ENCODE data around the gene ATXN7L1.
"Not testable (repeated sequence)": the region's sequence is repeated elsewhere in the genome, so short reads cannot be mapped to it uniquely, and the experiment has no call there.

Gene ATXN7L1

GRCh38 chr7:105613611-105614330 lies 262.6 kb downstream of the ATXN7L1 start:
- H3K36me3 ChIP-seq (ENCODE audit: insufficient read depth, low read length) = no peaks in the 10 kb centered on the region

GRCh38 chr7:105612806-105613205 lies 263.6 kb downstream of the ATXN7L1 start:
- Histone ChIP-seq H3K27ac (ENCODE audit: low read depth, low read length) (no peak overlapping the region), H3K36me3 (ENCODE audit: insufficient read depth, low read length) (no peaks in the 10 kb centered on the region), H3K27me3 (ENCODE audit: insufficient read depth, low read length) (no peaks in the 10 kb centered on the region), H3K4me3 (ENCODE audit: low read depth, low read length) (no peak overlapping the region), H2AFZ (ENCODE audit: low read length, unreplicated experiment) (no peak overlapping the region), H3K4me1 (ENCODE audit: control insufficient read depth, insufficient read depth, low read length, unreplicated experiment) (peaks cover 5% of the 10 kb centered on the region), H3K79me2 (ENCODE audit: control insufficient read depth, insufficient read depth, low read length, unreplicated experiment) (no peaks in the 10 kb centered on the region)

More at GRCh38 chr7:105613611-105614330, 262.6 kb downstream of the ATXN7L1 start:
- H3K4me1 ChIP-seq (ENCODE audit: control insufficient read depth, insufficient read depth, low read length, unreplicated experiment) = peaks cover 5% of the 10 kb centered on the region
- H2AFZ ChIP-seq (ENCODE audit: low read length, unreplicated experiment) = no peak overlapping the region
- no peaks in the 10 kb centered on the region for H3K27me3 ChIP-seq (ENCODE audit: insufficient read depth, low read length)
- no peak overlapping the region for H3K4me3 ChIP-seq (ENCODE audit: low read depth, low read length)
- no peak overlapping the region for H3K27ac ChIP-seq (ENCODE audit: low read depth, low read length)
- H3K79me2 ChIP-seq (ENCODE audit: control insufficient read depth, insufficient read depth, low read length, unreplicated experiment) = no peaks in the 10 kb centered on the region

- no peaks in the 10 kb centered on the region for H3K36me3 ChIP-seq (ENCODE audit: insufficient read depth, low read length)
- H3K27ac ChIP-seq (ENCODE audit: low read depth, low read length) = no peak overlapping the region
- H3K79me2 ChIP-seq (ENCODE audit: control insufficient read depth, insufficient read depth, low read length, unreplicated experiment) = no peaks in the 10 kb centered on the region
- H3K27me3 ChIP-seq (ENCODE audit: insufficient read depth, low read length) = no peaks in the 10 kb centered on the region
- peaks cover 5% of the 10 kb centered on the region for H3K4me1 ChIP-seq (ENCODE audit: control insufficient read depth, insufficient read depth, low read length, unreplicated experiment)
- no peak overlapping the region for H3K4me3 ChIP-seq (ENCODE audit: low read depth, low read length)
- no peak overlapping the region for H2AFZ ChIP-seq (ENCODE audit: low read length, unreplicated experiment)
Observed at GRCh38 chr7:105611856-105612775, 264.3 kb downstream of the ATXN7L1 start.

- Histone ChIP-seq H3K4me3 (ENCODE audit: low read depth, low read length) (no peak overlapping the region), H3K36me3 (ENCODE audit: insufficient read depth, low read length) (no peaks in the 10 kb centered on the region), H3K4me1 (ENCODE audit: control insufficient read depth, insufficient read depth, low read length, unreplicated experiment) (peaks cover 5% of the 10 kb centered on the region), H3K79me2 (ENCODE audit: control insufficient read depth, insufficient read depth, low read length, unreplicated experiment) (no peaks in the 10 kb centered on the region), H2AFZ (ENCODE audit: low read length, unreplicated experiment) (no peak overlapping the region), H3K27me3 (ENCODE audit: insufficient read depth, low read length) (no peaks in the 10 kb centered on the region), H3K27ac (ENCODE audit: low read depth, low read length) (no peak overlapping the region)
Observed at GRCh38 chr7:105610165-105610930, 266.1 kb downstream of the ATXN7L1 start.

DNA sequence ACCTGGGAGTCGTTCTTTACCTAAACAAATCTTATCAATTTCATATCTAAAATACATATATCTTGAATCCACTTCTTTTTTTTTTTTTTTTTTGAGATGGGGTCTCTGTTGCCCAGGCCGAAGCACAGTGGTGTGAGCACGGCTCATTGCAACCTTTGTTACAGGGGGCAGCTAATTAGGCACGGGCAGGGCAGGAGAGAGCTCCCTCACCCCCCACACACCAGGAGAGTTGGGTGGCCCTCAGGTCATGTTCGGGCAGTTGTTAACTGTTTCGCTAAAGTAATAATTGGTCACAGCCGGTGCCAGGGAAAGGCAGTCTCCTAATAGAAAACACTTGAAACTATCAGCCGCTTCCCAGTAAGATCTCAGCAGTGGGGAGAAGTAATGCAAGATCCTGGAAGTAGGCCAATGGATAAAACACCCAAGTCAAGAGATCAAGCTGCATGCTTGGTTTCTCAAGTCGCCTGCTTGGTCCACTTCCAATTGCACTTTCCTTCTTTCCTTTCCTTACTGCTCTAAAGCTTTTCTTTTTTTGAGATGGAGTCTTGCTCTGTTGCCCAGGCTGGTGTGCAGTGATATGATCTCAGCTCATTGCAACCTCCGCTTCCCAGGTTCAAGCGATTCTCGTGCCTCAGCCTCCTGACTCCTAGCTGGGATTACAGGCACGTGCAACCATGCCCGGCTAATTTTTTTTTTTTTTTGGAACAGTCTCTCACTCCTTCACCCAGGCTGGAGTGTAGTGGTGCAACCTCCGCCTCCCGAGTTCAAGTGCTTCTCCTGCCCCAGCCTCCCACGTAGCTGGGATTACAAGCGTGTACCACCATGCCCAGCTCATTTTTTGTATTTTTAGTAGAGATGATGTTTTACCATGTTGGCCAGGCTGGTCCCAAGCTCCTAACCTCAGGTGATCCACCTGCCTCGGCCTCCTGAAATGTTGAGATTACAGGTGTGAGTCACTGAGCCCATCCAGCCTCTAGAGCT lies 273.8 kb downstream of the ATXN7L1 start:
- Histone ChIP-seq H3K27ac (ENCODE audit: low read depth, low read length) (no peak overlapping the region), H3K27me3 (ENCODE audit: insufficient read depth, low read length) (no peaks in the 10 kb centered on the region), H2AFZ (ENCODE audit: low read length, unreplicated experiment) (no peak overlapping the region), H3K4me3 (ENCODE audit: low read depth, low read length) (no peak overlapping the region), H3K4me1 (ENCODE audit: control insufficient read depth, insufficient read depth, low read length, unreplicated experiment) (no peaks in the 10 kb centered on the region), H3K79me2 (ENCODE audit: control insufficient read depth, insufficient read depth, low read length, unreplicated experiment) (no peaks in the 10 kb centered on the region), H3K36me3 (ENCODE audit: insufficient read depth, low read length) (no peaks in the 10 kb centered on the region)

DNA sequence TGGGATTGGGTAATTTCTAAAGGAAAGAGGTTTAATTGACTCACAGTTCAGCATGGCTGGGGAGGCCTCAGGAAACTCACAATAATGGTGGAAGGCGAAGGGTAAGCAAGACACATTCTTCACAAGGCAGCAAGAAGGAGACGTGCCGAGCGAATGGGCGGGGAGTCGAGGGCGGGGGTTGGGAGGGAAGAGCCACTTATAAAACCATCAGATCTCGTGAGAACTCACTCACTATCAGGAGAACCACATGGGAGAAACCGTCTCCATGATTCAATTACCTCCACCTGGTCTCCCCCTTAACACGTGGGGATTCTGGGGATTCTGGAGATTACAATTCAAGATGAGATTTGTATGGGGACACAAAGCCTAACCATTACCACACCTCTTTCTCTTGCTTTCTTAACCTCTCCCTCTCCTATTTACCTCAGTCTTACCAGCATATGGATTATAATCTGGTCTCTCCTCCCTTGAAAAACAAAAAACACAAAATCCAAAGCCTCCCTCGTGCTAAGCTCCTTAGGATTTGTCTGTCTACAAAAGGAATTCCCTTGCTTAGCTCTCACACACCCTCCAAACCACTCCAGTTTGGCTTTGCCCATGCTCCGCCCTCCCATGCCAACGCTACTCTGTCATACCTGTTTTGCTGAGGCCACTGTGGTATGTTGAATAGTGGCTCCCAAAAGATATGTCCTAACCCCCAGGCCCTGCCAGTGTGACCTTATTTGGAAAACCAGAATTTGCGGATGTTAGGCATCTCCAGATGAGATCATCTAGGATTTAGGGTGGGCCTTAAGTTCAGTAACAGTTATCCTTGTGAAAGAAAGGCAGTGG lies 275.5 kb downstream of the ATXN7L1 start:
- H2AFZ ChIP-seq (ENCODE audit: low read length, unreplicated experiment) = no peak overlapping the region
- H3K36me3 ChIP-seq (ENCODE audit: insufficient read depth, low read length) = no peaks in the 10 kb centered on the region
- H3K27ac ChIP-seq (ENCODE audit: low read depth, low read length) = no peak overlapping the region

DNA sequence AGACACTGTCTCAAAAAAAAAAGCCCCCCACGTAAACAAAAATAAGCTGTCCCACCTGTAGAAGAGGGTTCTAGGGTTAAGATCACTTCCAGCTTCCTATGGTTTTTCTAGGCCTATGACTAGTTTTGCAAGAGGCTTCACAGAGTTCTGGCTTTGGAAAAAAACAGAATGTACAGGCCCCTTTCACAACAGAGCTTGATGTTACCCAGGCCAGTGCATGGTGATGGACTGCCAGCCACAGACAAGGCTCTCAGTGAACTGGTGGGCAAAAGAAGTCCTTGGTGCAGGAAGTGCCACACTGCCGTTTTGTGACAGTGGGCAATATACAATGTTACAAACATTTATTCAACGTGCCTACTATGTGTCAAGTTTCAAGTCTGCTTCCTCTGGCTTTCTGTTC lies 276.8 kb downstream of the ATXN7L1 start:
- no peak overlapping the region for H2AFZ ChIP-seq (ENCODE audit: low read length, unreplicated experiment)
- H3K36me3 ChIP-seq (ENCODE audit: insufficient read depth, low read length) = no peaks in the 10 kb centered on the region
- H3K79me2 ChIP-seq (ENCODE audit: control insufficient read depth, insufficient read depth, low read length, unreplicated experiment) = no peaks in the 10 kb centered on the region
- no peak overlapping the region for H3K27ac ChIP-seq (ENCODE audit: low read depth, low read length)
- H3K27me3 ChIP-seq (ENCODE audit: insufficient read depth, low read length) = no peaks in the 10 kb centered on the region
- H3K4me3 ChIP-seq (ENCODE audit: low read depth, low read length) = no peak overlapping the region
- no peaks in the 10 kb centered on the region for H3K4me1 ChIP-seq (ENCODE audit: control insufficient read depth, insufficient read depth, low read length, unreplicated experiment)

More for the DNA sequence above, 275.5 kb downstream of the ATXN7L1 start:
- no peaks in the 10 kb centered on the region for H3K79me2 ChIP-seq (ENCODE audit: control insufficient read depth, insufficient read depth, low read length, unreplicated experiment)
- H3K4me3 ChIP-seq (ENCODE audit: low read depth, low read length) = no peak overlapping the region
- no peaks in the 10 kb centered on the region for H3K4me1 ChIP-seq (ENCODE audit: control insufficient read depth, insufficient read depth, low read length, unreplicated experiment)
- H3K27me3 ChIP-seq (ENCODE audit: insufficient read depth, low read length) = no peaks in the 10 kb centered on the region

DNA sequence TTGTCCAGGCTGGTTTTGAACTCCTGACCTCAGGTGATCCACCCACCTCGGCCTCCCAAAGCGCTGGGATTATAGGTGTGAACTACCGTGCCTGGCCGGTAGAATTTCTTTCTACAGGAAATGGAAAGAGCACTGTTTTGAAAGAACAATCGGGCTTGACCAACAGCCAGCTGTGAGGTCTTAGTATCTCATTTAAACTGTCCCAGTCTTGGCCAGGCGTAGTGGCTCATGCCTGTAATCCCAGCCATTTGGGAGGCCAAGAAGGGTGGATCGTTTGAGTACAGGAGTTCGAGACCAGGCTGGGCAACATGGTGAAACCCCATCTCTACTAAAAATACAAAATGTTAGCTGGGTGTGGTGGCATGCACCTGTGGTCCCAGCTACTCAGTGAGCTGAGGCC lies 277.3 kb downstream of the ATXN7L1 start:
- H3K4me3 ChIP-seq (ENCODE audit: low read depth, low read length); H3K27ac ChIP-seq (ENCODE audit: low read depth, low read length); H3K79me2 ChIP-seq (ENCODE audit: control insufficient read depth, insufficient read depth, low read length, unreplicated experiment); H2AFZ ChIP-seq (ENCODE audit: low read length, unreplicated experiment); H3K27me3 ChIP-seq (ENCODE audit: insufficient read depth, low read length); H3K4me1 ChIP-seq (ENCODE audit: control insufficient read depth, insufficient read depth, low read length, unreplicated experiment); H3K36me3 ChIP-seq (ENCODE audit: insufficient read depth, low read length): not testable (repeated sequence)

- H3K79me2 ChIP-seq (ENCODE audit: control insufficient read depth, insufficient read depth, low read length, unreplicated experiment) = no peaks in the 10 kb centered on the region
- no peak overlapping the region for H3K27ac ChIP-seq (ENCODE audit: low read depth, low read length)
- H3K4me1 ChIP-seq (ENCODE audit: control insufficient read depth, insufficient read depth, low read length, unreplicated experiment) = no peaks in the 10 kb centered on the region
- H3K4me3 ChIP-seq (ENCODE audit: low read depth, low read length) = no peak overlapping the region
- no peaks in the 10 kb centered on the region for H3K36me3 ChIP-seq (ENCODE audit: insufficient read depth, low read length)
- H2AFZ ChIP-seq (ENCODE audit: low read length, unreplicated experiment) = no peak overlapping the region
- H3K27me3 ChIP-seq (ENCODE audit: insufficient read depth, low read length) = no peaks in the 10 kb centered on the region
Observed at GRCh38 chr7:105596866-105597265, 279.5 kb downstream of the ATXN7L1 start.

All from ACC112 (cell line).